ENCODE results near the gene SCAMP5. TPM values are rescaled to one million over a fixed set of nuclear protein-coding genes. Genes with fewer than 3 reads are reported as not detected.

The SCAMP5 gene
- total RNA-seq, 3 donors from 2014 or later, result 7.3 to 10.8 (median 7.4) TPM

- DNase-seq (no peak), ATAC-seq (no peak)
- H3K4me3 ChIP-seq, result no peak overlapping the region
- H3K4me1 ChIP-seq (ENCODE audit: low read depth), result no peaks in the 10 kb centered on the region
- intact Hi-C loops (cut with DNase I, micrococcal nuclease), result no loop called here
- H3K36me3 ChIP-seq (ENCODE audit: low read depth), result no peaks in the 10 kb centered on the region
- TF ChIP-seq CTCF (IDR thresholded peaks at IDR 0.05), result no peak
- H3K9me3 ChIP-seq, result no peaks in the 10 kb centered on the region
Observed at GRCh38 chr15:74989527-74989926, 5.8 kb upstream of the SCAMP5 start.

GRCh38 chr15:74992619-74993018 lies 2.7 kb upstream of the SCAMP5 start:
- intact Hi-C loops (cut with DNase I, micrococcal nuclease), result no loop called here
- Histone ChIP-seq H3K4me3 (no peak overlapping the region), H3K9me3 (no peaks in the 10 kb centered on the region), H3K36me3 (ENCODE audit: low read depth) (no peaks in the 10 kb centered on the region), H3K4me1 (ENCODE audit: low read depth) (peaks cover 8% of the 10 kb centered on the region)
- no peak for TF ChIP-seq CTCF (IDR thresholded peaks at IDR 0.05)
- DNase-seq (no peak), ATAC-seq (no peak)

- Histone ChIP-seq H3K4me1 (ENCODE audit: low read depth) (peaks cover 8% of the 10 kb centered on the region), H3K9me3 (no peaks in the 10 kb centered on the region), H3K36me3 (ENCODE audit: low read depth) (no peaks in the 10 kb centered on the region), H3K4me3 (no peak overlapping the region)
- no peak for DNase-seq
- no peak for TF ChIP-seq CTCF (IDR thresholded peaks at IDR 0.05)
- intact Hi-C loops (cut with DNase I, micrococcal nuclease), result no loop called here
- ATAC-seq, result no peak
Observed at GRCh38 chr15:74994236-74994635, 1.1 kb upstream of the SCAMP5 start.

- Histone ChIP-seq H3K36me3 (ENCODE audit: low read depth) (no peaks in the 10 kb centered on the region), H3K9me3 (no peaks in the 10 kb centered on the region), H3K4me1 (ENCODE audit: low read depth) (peaks cover 8% of the 10 kb centered on the region), H3K4me3 (no peak overlapping the region)
- no peak for TF ChIP-seq CTCF (IDR thresholded peaks at IDR 0.05)
- no peak for ATAC-seq
- intact Hi-C loops (cut with DNase I, micrococcal nuclease), result no loop called here
- no peak for DNase-seq
Observed at GRCh38 chr15:74994685-74995084, 678 bp upstream of the SCAMP5 start.

GRCh38 chr15:74995779-74996765 lies 709 bp downstream of the SCAMP5 start:
- ATAC-seq (no peak), DNase-seq (peak in 2 of 3 donors; percentile 22 to 41)
- Histone ChIP-seq H3K36me3 (ENCODE audit: low read depth) (no peaks in the 10 kb centered on the region), H3K4me1 (ENCODE audit: low read depth) (peaks cover 12% of the 10 kb centered on the region), H3K4me3 (peak overlapping the region; percentile 30), H3K9me3 (no peaks in the 10 kb centered on the region)
- no peak for TF ChIP-seq CTCF (IDR thresholded peaks at IDR 0.05)
- intact Hi-C loops (cut with DNase I, micrococcal nuclease), result no loop called here

Data from mucosa of descending colon (tissue), 3 donors.